Measurements from ENCODE around the gene ZBTB7C.

The ZBTB7C gene

GRCh38 chr18:48398074-48398473 is 11.1 kb downstream of the ZBTB7C start:
- Histone ChIP-seq H3K4me1 (ENCODE audit: insufficient read depth, low read length) (no peaks in the 10 kb centered on the region), H3K9ac (ENCODE audit: low read length) (no peak overlapping the region), H3K4me3 (ENCODE audit: low read depth in 1 of 2, low read length in 2 of 2) (no peak overlapping the region), H3K9me3 (ENCODE audit: low read length) (no peaks in the 10 kb centered on the region), H3K27me3 (ENCODE audit: control insufficient read depth in 1 of 2, insufficient read depth in 2 of 2, low read length in 2 of 2) (peaks cover 0 to 5% of the 10 kb centered on the region in 2 donors), H3K36me3 (ENCODE audit: insufficient read depth, low read length) (no peaks in the 10 kb centered on the region), H3K27ac (ENCODE audit: low read depth, low read length) (no peak overlapping the region)

DNA sequence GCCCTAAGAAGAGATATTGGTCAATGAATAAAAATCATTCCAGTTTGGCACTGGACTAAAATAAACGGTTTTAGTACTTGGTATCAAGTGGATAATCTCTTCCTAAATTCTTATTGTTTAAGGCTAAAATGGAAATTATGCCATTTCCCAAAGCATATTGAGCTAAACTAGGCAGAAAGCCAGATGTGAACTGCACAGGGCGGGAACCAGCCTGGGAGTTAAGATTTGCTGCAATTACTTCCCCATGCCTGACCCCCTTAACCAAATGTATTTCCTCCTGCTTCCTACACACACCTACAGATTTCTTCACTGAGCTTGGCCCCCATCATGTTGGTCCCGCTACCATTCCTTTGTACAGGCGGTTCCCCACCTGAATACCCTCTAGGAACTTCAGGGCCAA is 12.2 kb downstream of the ZBTB7C start:
- Histone ChIP-seq H3K9me3 (ENCODE audit: low read length) (no peaks in the 10 kb centered on the region), H3K4me1 (ENCODE audit: insufficient read depth, low read length) (no peaks in the 10 kb centered on the region), H3K36me3 (ENCODE audit: insufficient read depth, low read length) (no peaks in the 10 kb centered on the region), H3K4me3 (ENCODE audit: low read depth in 1 of 2, low read length in 2 of 2) (no peak overlapping the region), H3K27me3 (ENCODE audit: control insufficient read depth in 1 of 2, insufficient read depth in 2 of 2, low read length in 2 of 2) (peaks cover 0 to 4% of the 10 kb centered on the region in 2 donors), H3K9ac (ENCODE audit: low read length) (no peak overlapping the region), H3K27ac (ENCODE audit: low read depth, low read length) (no peak overlapping the region)

DNA sequence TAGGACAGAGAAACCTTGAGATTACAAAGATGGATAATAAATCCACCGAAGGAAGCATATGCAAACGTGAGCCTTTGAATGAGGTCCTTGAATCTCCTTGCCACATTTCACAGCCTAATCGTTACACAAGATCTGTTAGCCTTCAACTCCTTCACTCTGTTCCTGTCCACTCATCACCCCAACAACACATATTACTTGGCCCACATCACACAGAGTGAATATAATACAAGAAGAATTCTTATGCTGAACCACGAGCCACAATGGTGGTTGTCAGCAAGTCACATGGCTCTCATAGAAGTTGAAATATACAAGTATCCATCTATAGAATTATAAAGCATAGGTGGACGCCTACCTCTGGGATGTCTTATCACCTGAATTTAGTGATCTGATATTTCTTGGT is 12.6 kb downstream of the ZBTB7C start:
- Histone ChIP-seq H3K36me3 (ENCODE audit: insufficient read depth, low read length) (no peaks in the 10 kb centered on the region), H3K9me3 (ENCODE audit: low read length) (no peaks in the 10 kb centered on the region), H3K27me3 (ENCODE audit: control insufficient read depth in 1 of 2, insufficient read depth in 2 of 2, low read length in 2 of 2) (peaks cover 0 to 4% of the 10 kb centered on the region in 2 donors), H3K9ac (ENCODE audit: low read length) (no peak overlapping the region), H3K4me3 (ENCODE audit: low read depth in 1 of 2, low read length in 2 of 2) (no peak overlapping the region), H3K27ac (ENCODE audit: low read depth, low read length) (no peak overlapping the region), H3K4me1 (ENCODE audit: insufficient read depth, low read length) (no peaks in the 10 kb centered on the region)

GRCh38 chr18:48395646-48396045 is 13.5 kb downstream of the ZBTB7C start:
- H3K9me3 ChIP-seq (ENCODE audit: low read length): no peaks in the 10 kb centered on the region
- peaks cover 0 to 4% of the 10 kb centered on the region in 2 donors for H3K27me3 ChIP-seq (ENCODE audit: control insufficient read depth in 1 of 2, insufficient read depth in 2 of 2, low read length in 2 of 2)
- no peak overlapping the region for H3K27ac ChIP-seq (ENCODE audit: low read depth, low read length)
- H3K4me1 ChIP-seq (ENCODE audit: insufficient read depth, low read length): no peaks in the 10 kb centered on the region
- no peak overlapping the region for H3K9ac ChIP-seq (ENCODE audit: low read length)
- H3K36me3 ChIP-seq (ENCODE audit: insufficient read depth, low read length): no peaks in the 10 kb centered on the region
- H3K4me3 ChIP-seq (ENCODE audit: low read depth in 1 of 2, low read length in 2 of 2): no peak overlapping the region

DNA sequence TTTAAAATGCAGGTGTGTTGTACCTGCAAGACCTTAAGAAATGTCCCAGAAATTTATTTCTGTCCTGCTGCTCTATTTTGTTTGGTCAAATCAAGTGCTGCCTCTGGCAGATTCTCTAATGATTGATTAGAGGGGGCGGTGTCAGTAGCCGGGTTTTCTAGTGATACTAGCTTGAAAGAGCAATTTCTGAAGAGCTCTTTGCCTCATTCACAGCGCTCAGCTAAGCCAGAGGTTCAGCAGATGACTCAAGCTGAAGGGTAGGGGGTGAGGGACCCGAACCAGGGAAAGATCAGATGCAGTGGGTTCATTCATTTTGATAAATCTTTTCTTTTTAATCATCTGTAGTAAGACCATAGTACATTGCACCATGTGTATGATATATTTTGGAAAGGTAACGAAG is 15.0 kb downstream of the ZBTB7C start:
- Histone ChIP-seq H3K36me3 (ENCODE audit: insufficient read depth, low read length) (no peaks in the 10 kb centered on the region), H3K9me3 (ENCODE audit: low read length) (no peaks in the 10 kb centered on the region), H3K4me1 (ENCODE audit: insufficient read depth, low read length) (no peaks in the 10 kb centered on the region), H3K4me3 (ENCODE audit: low read depth in 1 of 2, low read length in 2 of 2) (no peak overlapping the region), H3K27me3 (ENCODE audit: control insufficient read depth in 1 of 2, insufficient read depth in 2 of 2, low read length in 2 of 2) (peaks cover 0 to 4% of the 10 kb centered on the region in 2 donors), H3K27ac (ENCODE audit: low read depth, low read length) (no peak overlapping the region), H3K9ac (ENCODE audit: low read length) (no peak overlapping the region)

DNA sequence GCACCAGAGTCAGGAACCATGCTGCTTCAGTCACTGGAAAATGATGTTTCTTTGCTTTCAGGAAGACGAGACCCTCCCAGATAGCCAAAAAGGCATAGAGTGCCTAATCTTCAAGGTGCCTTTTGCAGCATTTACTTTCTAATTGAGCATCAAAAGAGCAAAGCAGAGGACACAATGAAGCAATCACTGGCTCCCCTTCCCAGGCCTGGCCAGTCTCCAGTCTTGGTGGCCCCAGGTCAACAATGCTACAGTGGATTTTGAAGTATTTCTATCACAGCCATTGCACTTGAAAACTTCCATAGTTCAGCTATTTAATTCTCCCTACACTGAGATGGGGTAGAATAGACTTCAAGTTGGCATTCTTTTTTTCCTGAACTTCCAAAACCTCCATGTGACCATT is 15.4 kb downstream of the ZBTB7C start:
- Histone ChIP-seq H3K36me3 (ENCODE audit: insufficient read depth, low read length) (no peaks in the 10 kb centered on the region), H3K9ac (ENCODE audit: low read length) (no peak overlapping the region), H3K4me1 (ENCODE audit: insufficient read depth, low read length) (no peaks in the 10 kb centered on the region), H3K9me3 (ENCODE audit: low read length) (no peaks in the 10 kb centered on the region), H3K4me3 (ENCODE audit: low read depth in 1 of 2, low read length in 2 of 2) (no peak overlapping the region), H3K27me3 (ENCODE audit: control insufficient read depth in 1 of 2, insufficient read depth in 2 of 2, low read length in 2 of 2) (peaks cover 0 to 4% of the 10 kb centered on the region in 2 donors), H3K27ac (ENCODE audit: low read depth, low read length) (no peak overlapping the region)

DNA sequence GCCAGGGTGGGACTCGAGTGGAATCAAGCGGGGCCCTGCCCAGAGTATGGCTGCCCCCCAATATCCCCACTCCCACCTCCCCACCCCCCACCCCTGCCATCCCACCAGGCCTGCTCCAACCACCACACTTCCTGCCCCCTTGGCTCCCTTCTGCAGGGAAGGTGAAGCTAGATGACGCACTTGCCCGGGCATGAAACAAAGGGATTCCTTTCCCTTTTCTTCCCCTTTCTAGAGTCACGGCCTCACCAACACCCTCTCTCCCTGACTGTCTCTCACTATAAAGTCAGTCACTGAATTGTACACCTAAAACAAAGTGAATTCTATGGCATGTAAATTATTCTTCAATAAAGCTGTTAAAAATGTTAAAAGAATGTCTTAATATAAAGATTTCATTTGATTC is 16.0 kb downstream of the ZBTB7C start:
- Histone ChIP-seq H3K4me1 (ENCODE audit: insufficient read depth, low read length) (no peaks in the 10 kb centered on the region), H3K4me3 (ENCODE audit: low read depth in 1 of 2, low read length in 2 of 2) (no peak overlapping the region), H3K27ac (ENCODE audit: low read depth, low read length) (no peak overlapping the region), H3K36me3 (ENCODE audit: insufficient read depth, low read length) (no peaks in the 10 kb centered on the region), H3K9ac (ENCODE audit: low read length) (no peak overlapping the region), H3K9me3 (ENCODE audit: low read length) (no peaks in the 10 kb centered on the region), H3K27me3 (ENCODE audit: control insufficient read depth in 1 of 2, insufficient read depth in 2 of 2, low read length in 2 of 2) (peaks cover 0 to 4% of the 10 kb centered on the region in 2 donors)

- Histone ChIP-seq H3K36me3 (ENCODE audit: insufficient read depth, low read length) (no peaks in the 10 kb centered on the region), H3K4me3 (ENCODE audit: low read depth in 1 of 2, low read length in 2 of 2) (no peak overlapping the region), H3K9me3 (ENCODE audit: low read length) (no peaks in the 10 kb centered on the region), H3K27me3 (ENCODE audit: control insufficient read depth in 1 of 2, insufficient read depth in 2 of 2, low read length in 2 of 2) (peaks cover 0 to 4% of the 10 kb centered on the region in 2 donors), H3K4me1 (ENCODE audit: insufficient read depth, low read length) (no peaks in the 10 kb centered on the region), H3K27ac (ENCODE audit: low read depth, low read length) (no peak overlapping the region), H3K9ac (ENCODE audit: low read length) (no peak overlapping the region)
Observed at GRCh38 chr18:48392268-48392667, 16.9 kb downstream of the ZBTB7C start.

GRCh38 chr18:48391868-48392267 is 17.3 kb downstream of the ZBTB7C start:
- no peak overlapping the region for H3K4me3 ChIP-seq (ENCODE audit: low read depth in 1 of 2, low read length in 2 of 2)
- no peaks in the 10 kb centered on the region for H3K36me3 ChIP-seq (ENCODE audit: insufficient read depth, low read length)
- no peaks in the 10 kb centered on the region for H3K9me3 ChIP-seq (ENCODE audit: low read length)
- H3K4me1 ChIP-seq (ENCODE audit: insufficient read depth, low read length): no peaks in the 10 kb centered on the region
- H3K9ac ChIP-seq (ENCODE audit: low read length): no peak overlapping the region
- peaks cover 0 to 4% of the 10 kb centered on the region in 2 donors for H3K27me3 ChIP-seq (ENCODE audit: control insufficient read depth in 1 of 2, insufficient read depth in 2 of 2, low read length in 2 of 2)
- H3K27ac ChIP-seq (ENCODE audit: low read depth, low read length): no peak overlapping the region

- Histone ChIP-seq H3K36me3 (ENCODE audit: insufficient read depth, low read length) (no peaks in the 10 kb centered on the region), H3K4me3 (ENCODE audit: low read depth in 1 of 2, low read length in 2 of 2) (no peak overlapping the region), H3K27ac (ENCODE audit: low read depth, low read length) (no peak overlapping the region), H3K4me1 (ENCODE audit: insufficient read depth, low read length) (no peaks in the 10 kb centered on the region), H3K9ac (ENCODE audit: low read length) (no peak overlapping the region), H3K9me3 (ENCODE audit: low read length) (no peaks in the 10 kb centered on the region), H3K27me3 (ENCODE audit: control insufficient read depth in 1 of 2, insufficient read depth in 2 of 2, low read length in 2 of 2) (no peaks in the 10 kb centered on the region)
Observed at GRCh38 chr18:48390641-48391040, 18.5 kb downstream of the ZBTB7C start.

DNA sequence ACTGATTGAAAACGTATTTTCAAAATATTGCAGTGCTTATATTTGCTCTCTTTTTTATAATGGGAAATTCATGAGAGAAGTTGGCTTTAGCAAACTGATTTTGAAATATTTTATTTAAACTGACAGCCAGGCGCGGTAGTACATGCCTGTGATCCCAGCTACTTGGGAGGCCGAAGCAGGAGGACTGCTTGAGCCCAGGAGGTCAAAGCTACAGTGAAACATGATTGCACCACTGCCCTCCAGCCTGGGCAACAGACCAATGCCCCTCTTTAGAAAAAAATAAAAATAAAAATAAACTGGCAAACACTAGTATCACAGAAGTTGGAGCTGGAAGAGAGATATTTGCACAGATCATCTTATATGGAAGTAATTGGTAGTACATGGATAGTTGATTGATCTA is 20.7 kb downstream of the ZBTB7C start:
- no peaks in the 10 kb centered on the region for H3K36me3 ChIP-seq (ENCODE audit: insufficient read depth, low read length)

DNA sequence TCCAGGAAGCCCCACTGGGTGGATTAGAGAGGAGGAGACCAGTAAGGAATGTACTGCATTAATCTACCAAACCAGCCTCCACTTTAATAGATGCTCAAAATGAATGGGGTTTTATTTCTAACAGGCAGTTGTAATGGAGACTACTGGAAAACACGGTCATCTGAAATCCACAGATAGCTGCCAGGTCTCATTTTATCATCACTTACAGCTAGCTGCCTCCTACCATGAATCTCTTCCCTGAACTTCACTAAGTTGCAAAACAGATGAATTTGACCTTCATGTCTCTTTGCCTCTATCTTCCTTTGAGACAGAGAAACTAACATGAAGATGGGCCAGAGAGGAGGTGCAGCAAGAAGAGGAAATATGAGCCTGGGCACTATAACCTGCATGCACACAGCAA is 21.9 kb downstream of the ZBTB7C start:
- Histone ChIP-seq H3K4me3 (ENCODE audit: low read depth in 1 of 2, low read length in 2 of 2) (no peak overlapping the region), H3K27ac (ENCODE audit: low read depth, low read length) (no peak overlapping the region), H3K36me3 (ENCODE audit: insufficient read depth, low read length) (no peaks in the 10 kb centered on the region), H3K27me3 (ENCODE audit: control insufficient read depth in 1 of 2, insufficient read depth in 2 of 2, low read length in 2 of 2) (no peaks in the 10 kb centered on the region), H3K9me3 (ENCODE audit: low read length) (no peaks in the 10 kb centered on the region), H3K4me1 (ENCODE audit: insufficient read depth, low read length) (no peaks in the 10 kb centered on the region), H3K9ac (ENCODE audit: low read length) (no peak overlapping the region)

More for the DNA sequence above, 20.7 kb downstream of the ZBTB7C start:
- no peak overlapping the region for H3K9ac ChIP-seq (ENCODE audit: low read length)
- H3K4me1 ChIP-seq (ENCODE audit: insufficient read depth, low read length): no peaks in the 10 kb centered on the region
- H3K27ac ChIP-seq (ENCODE audit: low read depth, low read length): no peak overlapping the region
- H3K27me3 ChIP-seq (ENCODE audit: control insufficient read depth in 1 of 2, insufficient read depth in 2 of 2, low read length in 2 of 2): no peaks in the 10 kb centered on the region
- H3K4me3 ChIP-seq (ENCODE audit: low read depth in 1 of 2, low read length in 2 of 2): no peak overlapping the region
- H3K9me3 ChIP-seq (ENCODE audit: low read length): no peaks in the 10 kb centered on the region
